ENCODE measurements around the gene ZMIZ1.
A peak's percentile ranks its signal among the peaks of the same experiment; 100 is the strongest.
"Not testable (repeated sequence)": the region's sequence is repeated elsewhere in the genome, so short reads cannot be mapped to it uniquely, and the experiment has no call there.

The ZMIZ1 gene

GRCh38 chr10:79332610-79333315 lies 264.0 kb downstream of the ZMIZ1 start:
- DNase-seq = not testable (repeated sequence)

GRCh38 chr10:79333513-79333912 lies 264.7 kb downstream of the ZMIZ1 start:
- no peak for DNase-seq

GRCh38 chr10:79334573-79334972 lies 265.8 kb downstream of the ZMIZ1 start:
- no peak for DNase-seq

GRCh38 chr10:79335094-79335469 lies 266.3 kb downstream of the ZMIZ1 start:
- DNase-seq = no peak

- no peak for DNase-seq
These were observed 266.9 kb downstream of the ZMIZ1 start for GRCh38 chr10:79335470-79336235.

GRCh38 chr10:79336276-79336675 lies 267.5 kb downstream of the ZMIZ1 start:
- DNase-seq = no peak

- no peak for DNase-seq
These were observed 268.0 kb downstream of the ZMIZ1 start for GRCh38 chr10:79336739-79337138.

GRCh38 chr10:79337783-79338469 lies 269.2 kb downstream of the ZMIZ1 start:
- not testable (repeated sequence) for DNase-seq

GRCh38 chr10:79339266-79339665 lies 270.5 kb downstream of the ZMIZ1 start:
- no peak for DNase-seq

GRCh38 chr10:79340646-79341244 lies 272.0 kb downstream of the ZMIZ1 start:
- DNase-seq = no peak

GRCh38 chr10:79342295-79342761 lies 273.6 kb downstream of the ZMIZ1 start:
- DNase-seq = no peak

- DNase-seq = no peak
These were observed 274.2 kb downstream of the ZMIZ1 start for GRCh38 chr10:79342811-79343561.

GRCh38 chr10:79344502-79345195 lies 275.9 kb downstream of the ZMIZ1 start:
- DNase-seq = no peak

- DNase-seq = no peak
These were observed 276.7 kb downstream of the ZMIZ1 start for GRCh38 chr10:79345241-79346011.

GRCh38 chr10:79346012-79346340 lies 277.2 kb downstream of the ZMIZ1 start:
- DNase-seq = no peak

- DNase-seq = no peak
These were observed 277.8 kb downstream of the ZMIZ1 start for GRCh38 chr10:79346388-79347225.

GRCh38 chr10:79347226-79347893 lies 278.6 kb downstream of the ZMIZ1 start, which contains the start of gene PPIF:
Gene PPIF (plus strand): TSS chr10:79347469. CDS start chr10:79347549, 80 bp downstream.
- peak; percentile 92 for DNase-seq

GRCh38 chr10:79347894-79348639 lies 279.3 kb downstream of the ZMIZ1 start:
- peak; percentile 84 for DNase-seq

- DNase-seq = no peak
These were observed 279.8 kb downstream of the ZMIZ1 start for GRCh38 chr10:79348640-79348988.
